ENCODE measurements around the gene HACL1.

HACL1 gene

GRCh38 chr3:15638891-15639262, 37.5 kb upstream of the HACL1 start:
- no peak for TF ChIP-seq CTCF (IDR thresholded peaks at IDR 0.05)

- TF ChIP-seq CTCF (IDR thresholded peaks at IDR 0.05) = no peak
These were observed 37.0 kb upstream of the HACL1 start for GRCh38 chr3:15638193-15638890.

- no peak for TF ChIP-seq CTCF (IDR thresholded peaks at IDR 0.05)
These were observed 36.0 kb upstream of the HACL1 start for GRCh38 chr3:15637131-15637951.

- TF ChIP-seq CTCF (IDR thresholded peaks at IDR 0.05) = no peak
These were observed 34.8 kb upstream of the HACL1 start for GRCh38 chr3:15636028-15636709.

GRCh38 chr3:15635121-15635661, 33.8 kb upstream of the HACL1 start:
- no peak for TF ChIP-seq CTCF (IDR thresholded peaks at IDR 0.05)

GRCh38 chr3:15634671-15635070, 33.3 kb upstream of the HACL1 start:
- TF ChIP-seq CTCF (IDR thresholded peaks at IDR 0.05) = no peak

- TF ChIP-seq CTCF (IDR thresholded peaks at IDR 0.05) = no peak
These were observed 32.6 kb upstream of the HACL1 start for GRCh38 chr3:15633766-15634598.

Measured in LNCAP (cell line).